DOHH2 (cell line): ENCODE data around the gene MARCHF10.

Experiments used
- CTCF ChIP-seq: fragments of 200-600 bp; sonication (generic); IDR thresholded peaks from one replicate; pipeline ENCODE4 v1.5.1; 2014; ENCODE audit warnings: antibody characterized with exemption, mild to moderate bottlenecking, low read depth, low read length; ENCODE audit not compliant: poor library complexity, severe bottlenecking
- EZH2phosphoT487 ChIP-seq: fragments of 200-600 bp; sonication (generic); IDR thresholded peaks from 2 replicates; pipeline ENCODE4 v1.6.1; 2017; ENCODE audit warnings: borderline replicate concordance, mild to moderate bottlenecking, antibody characterized with exemption, low read length, moderate library complexity, mixed read lengths

DNA sequence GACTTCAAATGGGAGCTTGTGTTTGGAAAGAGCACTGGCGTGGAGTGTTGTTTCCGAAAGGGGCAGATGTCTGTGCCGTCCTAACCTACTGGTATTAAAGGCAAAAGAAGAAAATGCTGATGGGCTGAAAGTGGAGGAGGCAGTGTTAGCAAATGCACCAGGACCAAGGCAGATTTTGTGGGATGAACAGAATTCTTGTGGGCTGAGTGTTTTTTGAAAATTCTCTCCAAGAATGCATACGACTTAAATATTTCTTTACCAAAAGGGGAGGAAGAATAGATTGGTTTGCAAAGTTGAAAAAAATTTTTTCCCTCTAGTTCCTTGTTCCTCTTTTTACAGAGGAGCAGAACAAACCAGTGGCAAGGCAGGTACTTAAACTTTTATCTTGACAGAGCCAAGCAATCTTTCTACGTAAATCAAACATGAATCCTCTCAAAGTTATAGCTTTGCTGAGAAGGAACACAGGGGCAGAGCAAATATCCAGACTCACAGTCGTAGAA, 16.8 kb downstream of the MARCHF10 start:
- TF ChIP-seq CTCF, result no peak
- no peak for TF ChIP-seq EZH2phosphoT487
